ENCODE results near the gene LUC7L3.
"Not testable (repeated sequence)": the region's sequence is repeated elsewhere in the genome, so short reads cannot be mapped to it uniquely, and the experiment has no call there.

Gene LUC7L3

DNA sequence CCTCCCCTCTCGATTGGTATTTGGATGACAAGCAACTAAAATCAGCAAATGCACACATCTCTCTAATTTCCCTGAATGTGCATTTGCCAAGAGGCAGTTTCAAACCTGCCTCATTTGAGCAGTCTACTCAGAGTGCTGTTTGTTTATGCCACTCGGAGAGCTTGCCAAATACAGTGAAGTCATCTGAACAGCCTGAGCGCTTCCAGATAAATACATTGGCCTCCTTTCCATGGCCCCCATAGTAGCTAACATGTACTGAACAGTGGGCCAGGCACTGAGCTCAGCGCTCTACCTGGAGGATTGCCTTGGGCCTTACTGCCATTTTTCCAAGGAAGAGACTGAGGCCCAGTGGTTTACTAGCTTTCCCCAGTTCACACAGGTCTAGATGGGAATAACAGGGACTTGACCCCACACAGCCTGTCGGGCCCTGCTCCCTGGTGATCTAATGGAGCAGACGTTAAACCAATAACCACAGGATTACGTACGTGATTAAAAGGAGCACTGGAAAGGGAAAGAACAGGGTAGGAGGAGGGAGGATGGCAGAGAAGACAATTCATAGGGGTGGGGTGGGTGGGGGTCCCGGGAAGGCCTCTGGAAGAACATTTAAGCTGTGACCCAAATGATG is 66.7 kb downstream of the LUC7L3 start:
- DNase-seq (ENCODE audit: low read depth) = no peak

DNA sequence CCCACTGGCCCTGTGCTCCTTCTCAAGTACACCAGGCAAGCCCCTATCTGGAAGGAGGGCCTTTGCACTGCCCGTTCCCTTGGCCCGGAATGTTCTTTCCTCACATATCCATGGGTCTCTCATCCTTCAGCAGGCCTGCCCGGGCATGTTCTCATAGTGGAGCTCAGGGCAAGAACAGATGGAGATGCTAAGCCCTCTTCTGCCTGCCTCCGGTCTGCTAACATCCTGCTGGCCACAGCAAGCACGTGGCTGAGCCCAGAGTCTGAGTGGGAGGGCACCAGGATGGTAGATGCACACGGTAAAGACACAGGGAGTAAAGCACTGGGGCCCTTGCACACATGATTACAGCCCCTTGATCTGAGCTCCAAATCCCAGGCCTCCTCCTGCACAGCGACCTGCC is 67.7 kb downstream of the LUC7L3 start:
- DNase-seq (ENCODE audit: low read depth) = no peak

- no peak for DNase-seq (ENCODE audit: low read depth)
Observed at GRCh38 chr17:50790618-50791017, 71.2 kb downstream of the LUC7L3 start.

DNA sequence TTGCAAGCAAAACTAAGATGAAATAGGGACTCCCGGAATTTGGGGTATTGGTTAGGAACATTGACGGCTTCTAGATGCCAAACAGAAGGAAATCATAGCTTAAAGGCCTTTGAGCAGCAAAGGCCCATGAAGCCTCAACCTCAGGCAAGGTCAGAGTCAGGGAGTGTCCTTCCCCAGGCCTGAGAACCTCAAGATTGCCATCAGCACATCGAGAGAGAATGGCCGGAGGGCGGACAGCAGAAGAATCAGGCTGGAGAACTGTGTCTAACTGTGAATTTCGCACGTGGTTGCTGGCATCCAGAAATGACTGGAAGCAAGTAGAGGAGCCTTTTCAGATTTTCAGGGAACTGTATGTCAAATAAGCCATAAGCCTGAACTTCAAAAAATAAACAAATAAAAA is 72.7 kb downstream of the LUC7L3 start:
- no peak for DNase-seq (ENCODE audit: low read depth)

GRCh38 chr17:50793007-50793406 is 73.6 kb downstream of the LUC7L3 start:
- no peak for DNase-seq (ENCODE audit: low read depth)

GRCh38 chr17:50794361-50794760 is 75.0 kb downstream of the LUC7L3 start:
- DNase-seq (ENCODE audit: low read depth) = no peak

GRCh38 chr17:50797135-50797810 is 77.9 kb downstream of the LUC7L3 start:
- DNase-seq (ENCODE audit: low read depth) = no peak

- DNase-seq (ENCODE audit: low read depth) = no peak
Observed at GRCh38 chr17:50798424-50799288, 79.3 kb downstream of the LUC7L3 start.

GRCh38 chr17:50799582-50799981 is 80.2 kb downstream of the LUC7L3 start:
- no peak for DNase-seq (ENCODE audit: low read depth)

GRCh38 chr17:50800196-50800700 is 80.8 kb downstream of the LUC7L3 start:
- DNase-seq (ENCODE audit: low read depth) = no peak

DNA sequence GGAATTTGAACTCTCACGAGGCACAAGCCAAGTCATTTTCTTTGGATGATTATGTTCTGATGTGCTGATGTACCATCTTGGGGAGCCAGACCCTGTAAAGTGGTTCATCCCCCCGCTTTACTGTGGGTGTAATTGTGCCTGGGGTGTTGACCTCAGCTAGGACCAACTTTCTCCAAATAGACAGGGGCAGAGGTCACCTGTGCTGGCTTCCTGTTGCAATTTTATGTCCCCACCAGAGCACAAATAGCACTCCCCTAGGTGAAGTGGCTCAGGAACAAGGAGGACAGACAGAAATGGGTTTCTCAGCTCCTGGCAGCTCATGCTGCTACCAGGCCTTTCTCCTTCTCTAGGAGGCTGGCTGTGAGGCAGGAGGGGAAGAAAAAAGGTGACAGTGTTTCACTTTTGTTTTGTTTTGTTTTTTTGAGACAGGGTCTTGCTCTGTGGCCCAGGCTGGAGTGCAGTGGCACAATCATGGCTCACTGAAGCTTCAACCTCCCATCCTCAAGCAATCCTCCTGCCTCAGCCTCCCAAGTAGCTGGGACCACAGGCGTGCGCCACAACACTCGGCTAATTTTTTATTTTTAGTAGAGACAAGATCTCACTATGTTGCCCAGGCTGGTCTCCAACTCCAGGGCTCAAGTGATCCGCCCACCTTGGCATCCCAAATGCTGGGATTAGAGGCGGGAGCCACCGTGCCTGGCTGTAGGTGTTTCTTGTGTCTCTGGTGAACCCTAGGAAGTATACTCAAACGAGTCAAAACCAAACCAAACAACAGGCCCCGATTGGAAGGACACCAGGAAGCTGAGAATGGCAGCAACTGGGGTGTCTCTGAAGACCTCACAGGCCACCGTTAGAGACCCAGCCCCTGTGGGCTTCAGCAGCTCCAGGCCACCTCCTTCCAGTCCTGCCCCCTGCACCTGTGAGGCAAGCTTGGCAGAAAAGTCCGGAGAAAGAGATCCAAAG is 83.5 kb downstream of the LUC7L3 start:
- DNase-seq (ENCODE audit: low read depth) = no peak

- no peak for DNase-seq (ENCODE audit: low read depth)
Observed at GRCh38 chr17:50803676-50804075, 84.3 kb downstream of the LUC7L3 start.

DNA sequence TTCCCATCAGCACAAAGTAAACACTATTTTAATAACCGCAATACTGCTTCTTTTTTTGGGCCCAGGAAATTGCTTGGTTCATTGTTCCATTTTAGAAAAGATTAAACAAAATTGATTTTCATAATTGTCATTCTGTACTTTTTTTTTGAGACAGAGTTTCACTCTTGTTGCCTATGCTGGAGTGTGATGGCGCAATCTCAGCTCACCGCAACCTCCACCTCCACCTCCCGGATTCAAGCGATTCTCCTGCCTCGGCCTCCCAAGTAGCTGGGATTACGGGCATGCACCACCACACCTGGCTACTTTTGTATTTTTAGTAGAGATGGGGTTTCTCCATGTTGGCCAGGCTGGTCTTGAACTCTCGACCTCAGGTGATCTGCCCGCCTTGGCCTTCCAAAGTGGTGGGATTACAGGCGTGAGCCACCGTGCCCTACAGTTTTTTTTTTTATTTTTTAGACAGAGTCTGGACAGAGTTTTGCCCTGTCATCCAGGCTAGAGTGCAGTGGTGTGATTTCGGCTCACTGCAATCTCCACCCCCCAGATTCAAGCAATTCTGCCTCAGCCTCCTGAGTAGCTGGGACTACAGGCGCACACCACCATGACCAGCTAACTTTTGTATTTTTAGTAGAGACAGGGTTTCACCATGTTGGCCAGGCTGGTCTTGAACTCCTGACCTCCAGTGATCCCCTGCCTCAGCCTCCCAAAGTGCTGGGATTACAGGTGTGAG is 85.5 kb downstream of the LUC7L3 start:
- DNase-seq (ENCODE audit: low read depth) = not testable (repeated sequence)

GRCh38 chr17:50805486-50805885 is 86.1 kb downstream of the LUC7L3 start:
- no peak for DNase-seq (ENCODE audit: low read depth)

All from activated T-cell treated with anti-CD3 and anti-CD28 coated beads for 1 hour (primary cell).